ENCODE measurements around the gene SLC30A1.

SLC30A1 gene

GRCh38 chr1:211609120-211610024 is 30.4 kb upstream of the SLC30A1 start:
- DNase-seq (ENCODE audit: low read depth in 2 of 3, low spot score in 2 of 3), result no peak

GRCh38 chr1:211607754-211608473 is 29.0 kb upstream of the SLC30A1 start:
- no peak for DNase-seq (ENCODE audit: low read depth in 2 of 3, low spot score in 2 of 3)

GRCh38 chr1:211606914-211607753 is 28.2 kb upstream of the SLC30A1 start:
- no peak for DNase-seq (ENCODE audit: low read depth in 2 of 3, low spot score in 2 of 3)

- DNase-seq (ENCODE audit: low read depth in 2 of 3, low spot score in 2 of 3), result no peak
Observed at GRCh38 chr1:211606332-211606913, 27.5 kb upstream of the SLC30A1 start.

- DNase-seq (ENCODE audit: low read depth in 2 of 3, low spot score in 2 of 3), result no peak
Observed at GRCh38 chr1:211605603-211606331, 26.8 kb upstream of the SLC30A1 start.

- DNase-seq (ENCODE audit: low read depth in 2 of 3, low spot score in 2 of 3), result no peak
Observed at GRCh38 chr1:211605034-211605433, 26.1 kb upstream of the SLC30A1 start.

- DNase-seq (ENCODE audit: low read depth in 2 of 3, low spot score in 2 of 3), result no peak
Observed at GRCh38 chr1:211604548-211604947, 25.6 kb upstream of the SLC30A1 start.

- no peak for DNase-seq (ENCODE audit: low read depth in 2 of 3, low spot score in 2 of 3)
Observed at GRCh38 chr1:211603713-211604112, 24.8 kb upstream of the SLC30A1 start.

- DNase-seq (ENCODE audit: low read depth in 2 of 3, low spot score in 2 of 3), result no peak
Observed at GRCh38 chr1:211603191-211603701, 24.3 kb upstream of the SLC30A1 start.

GRCh38 chr1:211601982-211602670 is 23.2 kb upstream of the SLC30A1 start:
- DNase-seq (ENCODE audit: low read depth in 2 of 3, low spot score in 2 of 3), result no peak

GRCh38 chr1:211601159-211601558 is 22.2 kb upstream of the SLC30A1 start:
- DNase-seq (ENCODE audit: low read depth in 2 of 3, low spot score in 2 of 3), result no peak

GRCh38 chr1:211599250-211599649 is 20.3 kb upstream of the SLC30A1 start:
- DNase-seq (ENCODE audit: low read depth in 2 of 3, low spot score in 2 of 3), result no peak

GRCh38 chr1:211598514-211598913 is 19.6 kb upstream of the SLC30A1 start:
- DNase-seq (ENCODE audit: low read depth in 2 of 3, low spot score in 2 of 3), result no peak

- DNase-seq (ENCODE audit: low read depth in 2 of 3, low spot score in 2 of 3), result no peak
Observed at GRCh38 chr1:211596418-211597181, 17.6 kb upstream of the SLC30A1 start.

- no peak for DNase-seq (ENCODE audit: low read depth in 2 of 3, low spot score in 2 of 3)
Observed at GRCh38 chr1:211595419-211595818, 16.5 kb upstream of the SLC30A1 start.

GRCh38 chr1:211591980-211592493 is 13.1 kb upstream of the SLC30A1 start:
- DNase-seq (ENCODE audit: low read depth in 2 of 3, low spot score in 2 of 3), result no peak

- no peak for DNase-seq (ENCODE audit: low read depth in 2 of 3, low spot score in 2 of 3)
Observed at GRCh38 chr1:211589782-211590721, 11.1 kb upstream of the SLC30A1 start.

Measured in activated CD8-positive, alpha-beta memory T cell treated with anti-CD3 and anti-CD28 coated beads for 48 hours (primary cell).